ENCODE data around the gene COL16A1. TPM values are rescaled to one million over a fixed set of nuclear protein-coding genes. Genes with fewer than 3 reads are reported as not detected.

COL16A1 gene
- total RNA-seq, 4 donors from 2014 or later: 14.3 to 135 (median 40.1) TPM

- no peak for DNase-seq
- Histone ChIP-seq H3K4me3 (no peak overlapping the region), H3K27me3 (no peaks in the 10 kb centered on the region), H3K27ac (no peak overlapping the region), H3K9me3 (no peaks in the 10 kb centered on the region), H3K4me1 (peaks cover 0 to 8% (median 3%) of the 10 kb centered on the region in 4 donors), H3K36me3 (no peaks in the 10 kb centered on the region)
- in situ Hi-C loops (cut with MboI; ENCODE audit: low pct_ligation_motif_present in 1 of 4, low pct_unique_long_range_greater_than_20kb in 1 of 4, low sequenced_read_pairs in 3 of 4) (no loop called here), intact Hi-C loops (cut with DNase I; ENCODE audit: low total_unique reads) (no loop called here)
- TF ChIP-seq POLR2A (IDR thresholded peaks at IDR 0.05) (no peak), POLR2AphosphoS5 (IDR thresholded peaks at IDR 0.05) (no peak), EP300 (IDR thresholded peaks at IDR 0.05; ENCODE audit: low read depth) (no peak)
- TF ChIP-seq, protein P1, sequence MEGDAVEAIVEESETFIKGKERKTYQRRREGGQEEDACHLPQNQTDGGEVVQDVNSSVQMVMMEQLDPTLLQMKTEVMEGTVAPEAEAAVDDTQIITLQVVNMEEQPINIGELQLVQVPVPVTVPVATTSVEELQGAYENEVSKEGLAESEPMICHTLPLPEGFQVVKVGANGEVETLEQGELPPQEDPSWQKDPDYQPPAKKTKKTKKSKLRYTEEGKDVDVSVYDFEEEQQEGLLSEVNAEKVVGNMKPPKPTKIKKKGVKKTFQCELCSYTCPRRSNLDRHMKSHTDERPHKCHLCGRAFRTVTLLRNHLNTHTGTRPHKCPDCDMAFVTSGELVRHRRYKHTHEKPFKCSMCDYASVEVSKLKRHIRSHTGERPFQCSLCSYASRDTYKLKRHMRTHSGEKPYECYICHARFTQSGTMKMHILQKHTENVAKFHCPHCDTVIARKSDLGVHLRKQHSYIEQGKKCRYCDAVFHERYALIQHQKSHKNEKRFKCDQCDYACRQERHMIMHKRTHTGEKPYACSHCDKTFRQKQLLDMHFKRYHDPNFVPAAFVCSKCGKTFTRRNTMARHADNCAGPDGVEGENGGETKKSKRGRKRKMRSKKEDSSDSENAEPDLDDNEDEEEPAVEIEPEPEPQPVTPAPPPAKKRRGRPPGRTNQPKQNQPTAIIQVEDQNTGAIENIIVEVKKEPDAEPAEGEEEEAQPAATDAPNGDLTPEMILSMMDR (IDR thresholded peaks at IDR 0.05): no peak
- 86% methylated on average over 10 of the region's 10 CpGs; no CpG with 5 or more reads in 1 of the 2 donors for WGBS, 2 donors (ENCODE audit: low coverage in 1 of 2)
These were observed 10.6 kb downstream of the COL16A1 start for GRCh38 chr1:31693231-31693630.

DNA sequence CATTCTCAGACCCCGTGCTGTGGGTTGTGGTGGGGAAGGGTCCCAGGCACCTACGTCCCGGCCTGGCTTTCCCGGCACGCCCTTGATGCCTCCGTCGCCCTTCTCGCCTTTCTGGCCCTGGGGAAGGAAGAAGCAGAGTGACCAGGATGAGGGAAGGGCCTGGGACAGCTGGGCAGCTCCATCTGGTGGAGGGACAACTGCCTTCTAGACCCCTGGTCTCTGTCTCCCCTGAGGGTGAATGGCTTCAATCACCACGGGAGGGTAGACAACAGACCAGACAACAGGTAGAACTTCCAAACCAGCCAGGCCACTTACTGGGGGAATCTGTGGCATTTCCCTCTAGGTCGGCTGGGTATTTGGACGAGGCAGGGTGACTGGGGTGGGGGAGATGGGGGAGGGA is 11.9 kb downstream of the COL16A1 start:
- H3K4me3 ChIP-seq: no peak overlapping the region
- H3K27ac ChIP-seq: no peak overlapping the region
- H3K4me1 ChIP-seq: peaks cover 0 to 14% (median 8%) of the 10 kb centered on the region in 4 donors
- no peaks in the 10 kb centered on the region for H3K27me3 ChIP-seq
- intact Hi-C loops (cut with DNase I; ENCODE audit: low total_unique reads) (no loop called here), in situ Hi-C loops (cut with MboI; ENCODE audit: low pct_ligation_motif_present in 1 of 4, low pct_unique_long_range_greater_than_20kb in 1 of 4, low sequenced_read_pairs in 3 of 4) (no loop called here)
- DNase-seq: no peak
- WGBS, 2 donors (ENCODE audit: low coverage in 1 of 2): 84% methylated on average over 10 of the region's 11 CpGs; no CpG with 5 or more reads in 1 of the 2 donors
- no peaks in the 10 kb centered on the region for H3K9me3 ChIP-seq
- TF ChIP-seq POLR2AphosphoS5 (IDR thresholded peaks at IDR 0.05): no peak
- no peak for TF ChIP-seq POLR2A (IDR thresholded peaks at IDR 0.05)
- no peak for TF ChIP-seq EP300 (IDR thresholded peaks at IDR 0.05; ENCODE audit: low read depth)
- TF ChIP-seq, protein P1 (IDR thresholded peaks at IDR 0.05): no peak
- no peaks in the 10 kb centered on the region for H3K36me3 ChIP-seq

DNA sequence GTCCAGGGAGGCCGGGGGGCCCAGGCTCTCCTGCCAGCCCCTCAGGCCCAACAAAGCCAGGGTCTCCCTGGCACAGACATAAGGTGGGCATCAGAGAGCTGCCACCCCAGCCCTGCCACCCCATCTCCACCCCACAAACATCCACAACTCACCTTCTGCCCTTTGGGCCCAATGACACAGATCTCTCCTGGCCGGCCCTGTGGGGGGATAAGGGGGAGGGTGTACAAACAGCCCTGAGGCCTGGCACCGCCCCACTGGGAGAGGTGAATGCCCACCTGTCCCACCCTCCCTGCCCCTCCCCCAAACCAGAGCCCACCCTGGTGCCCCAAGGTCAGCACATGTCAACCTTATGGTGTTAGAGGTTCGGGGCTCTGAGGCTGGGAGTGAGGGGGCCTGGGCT is 12.4 kb downstream of the COL16A1 start:
- no peak for DNase-seq
- no peaks in the 10 kb centered on the region for H3K36me3 ChIP-seq
- no peak overlapping the region for H3K27ac ChIP-seq
- no peak overlapping the region for H3K4me3 ChIP-seq
- intact Hi-C loops (cut with DNase I; ENCODE audit: low total_unique reads): no loop called here
- no peaks in the 10 kb centered on the region for H3K9me3 ChIP-seq
- in situ Hi-C loops (cut with MboI; ENCODE audit: low pct_ligation_motif_present in 1 of 4, low pct_unique_long_range_greater_than_20kb in 1 of 4, low sequenced_read_pairs in 3 of 4): no loop called here
- H3K4me1 ChIP-seq: peaks cover 0 to 14% (median 8%) of the 10 kb centered on the region in 4 donors
- no peaks in the 10 kb centered on the region for H3K27me3 ChIP-seq
- 78% methylated on average over 4 of the region's 4 CpGs; no CpG with 5 or more reads in 1 of the 2 donors for WGBS, 2 donors (ENCODE audit: low coverage in 1 of 2)
- TF ChIP-seq, protein P1 (IDR thresholded peaks at IDR 0.05): no peak
- TF ChIP-seq POLR2AphosphoS5 (IDR thresholded peaks at IDR 0.05): no peak
- TF ChIP-seq EP300 (IDR thresholded peaks at IDR 0.05; ENCODE audit: low read depth): no peak
- no peak for TF ChIP-seq POLR2A (IDR thresholded peaks at IDR 0.05)

DNA sequence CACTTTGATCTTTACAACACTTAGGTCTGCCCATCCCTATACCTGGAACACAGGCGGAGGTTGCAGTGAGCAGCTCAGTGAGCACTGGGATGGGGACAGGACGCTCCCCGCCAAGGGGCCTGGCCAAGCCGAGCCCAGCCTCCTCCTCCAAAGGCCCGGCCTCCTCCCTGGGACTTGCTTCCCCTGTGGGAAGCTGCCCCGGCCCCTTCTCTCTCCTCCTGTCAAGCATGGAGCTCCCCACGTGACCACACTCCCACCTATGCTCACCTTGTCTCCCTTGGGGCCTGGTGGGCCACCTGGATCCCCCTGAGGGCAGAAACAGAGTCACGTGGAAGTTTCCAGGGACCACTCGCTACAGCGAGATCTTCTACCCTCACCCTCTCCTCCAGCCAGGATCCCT is 12.9 kb downstream of the COL16A1 start:
- no peak overlapping the region for H3K27ac ChIP-seq
- peaks cover 0 to 14% (median 8%) of the 10 kb centered on the region in 4 donors for H3K4me1 ChIP-seq
- H3K9me3 ChIP-seq: no peaks in the 10 kb centered on the region
- no peaks in the 10 kb centered on the region for H3K36me3 ChIP-seq
- 84% methylated on average over 10 of the region's 10 CpGs; no CpG with 5 or more reads in 1 of the 2 donors for WGBS, 2 donors (ENCODE audit: low coverage in 1 of 2)
- no peak for DNase-seq
- no peaks in the 10 kb centered on the region for H3K27me3 ChIP-seq
- intact Hi-C loops (cut with DNase I; ENCODE audit: low total_unique reads): no loop called here
- H3K4me3 ChIP-seq: no peak overlapping the region
- TF ChIP-seq POLR2AphosphoS5 (IDR thresholded peaks at IDR 0.05) (no peak), EP300 (IDR thresholded peaks at IDR 0.05; ENCODE audit: low read depth) (no peak), POLR2A (IDR thresholded peaks at IDR 0.05) (no peak)
- TF ChIP-seq, protein P1 (IDR thresholded peaks at IDR 0.05): no peak
- in situ Hi-C loops (cut with MboI; ENCODE audit: low pct_ligation_motif_present in 1 of 4, low pct_unique_long_range_greater_than_20kb in 1 of 4, low sequenced_read_pairs in 3 of 4): no loop called here

All from transverse colon (tissue), 4 donors.